ENCODE measurements around the gene RCN1.

GRCh38 chr11:32100495-32100894 lies 9.6 kb downstream of the RCN1 start:
- TF ChIP-seq, protein P1, sequence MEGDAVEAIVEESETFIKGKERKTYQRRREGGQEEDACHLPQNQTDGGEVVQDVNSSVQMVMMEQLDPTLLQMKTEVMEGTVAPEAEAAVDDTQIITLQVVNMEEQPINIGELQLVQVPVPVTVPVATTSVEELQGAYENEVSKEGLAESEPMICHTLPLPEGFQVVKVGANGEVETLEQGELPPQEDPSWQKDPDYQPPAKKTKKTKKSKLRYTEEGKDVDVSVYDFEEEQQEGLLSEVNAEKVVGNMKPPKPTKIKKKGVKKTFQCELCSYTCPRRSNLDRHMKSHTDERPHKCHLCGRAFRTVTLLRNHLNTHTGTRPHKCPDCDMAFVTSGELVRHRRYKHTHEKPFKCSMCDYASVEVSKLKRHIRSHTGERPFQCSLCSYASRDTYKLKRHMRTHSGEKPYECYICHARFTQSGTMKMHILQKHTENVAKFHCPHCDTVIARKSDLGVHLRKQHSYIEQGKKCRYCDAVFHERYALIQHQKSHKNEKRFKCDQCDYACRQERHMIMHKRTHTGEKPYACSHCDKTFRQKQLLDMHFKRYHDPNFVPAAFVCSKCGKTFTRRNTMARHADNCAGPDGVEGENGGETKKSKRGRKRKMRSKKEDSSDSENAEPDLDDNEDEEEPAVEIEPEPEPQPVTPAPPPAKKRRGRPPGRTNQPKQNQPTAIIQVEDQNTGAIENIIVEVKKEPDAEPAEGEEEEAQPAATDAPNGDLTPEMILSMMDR (IDR thresholded peaks at IDR 0.05) = no peak
- no peak for TF ChIP-seq POLR2A (IDR thresholded peaks at IDR 0.05)

Measured in thyroid gland (tissue), 4 donors.